Mesothelial cell of epicardium (in vitro differentiated cells): ENCODE data around the gene TMTC2. TPM values are rescaled to one million over a fixed set of nuclear protein-coding genes. Genes with fewer than 3 reads are reported as not detected.

Experiments
- DNase-seq, 2 experiments: peaks; one replicate each; pipeline ENCODE4 v3.0.0; 2021; ENCODE audit warnings: low spot score in 2 of 2; ENCODE audit not compliant: unreplicated experiment in 2 of 2
- H3K27ac Mint-ChIP-seq: 2 replicates; pipeline ENCODE4 v1.8.0; 2021; ENCODE audit warnings: mixed read lengths
- H3K27me3 Mint-ChIP-seq: 2 replicates; pipeline ENCODE4 v1.8.0; 2021; ENCODE audit warnings: low read depth, mixed read lengths
- H3K36me3 Mint-ChIP-seq: 2 replicates; pipeline ENCODE4 v1.8.0; 2021; ENCODE audit warnings: mixed read lengths
- H3K4me1 Mint-ChIP-seq: 2 replicates; pipeline ENCODE4 v1.8.0; 2021; ENCODE audit warnings: mixed read lengths
- H3K4me3 Mint-ChIP-seq: 2 replicates; pipeline ENCODE4 v1.8.0; 2021; ENCODE audit warnings: mild to moderate bottlenecking, moderate library complexity, mixed read lengths
- H3K9me3 Mint-ChIP-seq: 2 replicates; pipeline ENCODE4 v1.8.0; 2021; ENCODE audit warnings: mixed read lengths
- total RNA-seq: library from RNA; stranded (reverse); gene quantifications from 3 replicates; pipeline ENCODE4 v1.2.1, GENCODE V29; 2021
- TF ChIP-seq, protein P1 (sequence below): fragments of 200-600 bp; sonication (generic); IDR thresholded peaks from one replicate; pipeline ENCODE4 v1.5.0; 2021; ENCODE audit warnings: antibody characterized with exemption; ENCODE audit not compliant: unreplicated experiment

The TMTC2 gene
- total RNA-seq, 1 donor from 2014 or later, result 38.3 TPM

DNA sequence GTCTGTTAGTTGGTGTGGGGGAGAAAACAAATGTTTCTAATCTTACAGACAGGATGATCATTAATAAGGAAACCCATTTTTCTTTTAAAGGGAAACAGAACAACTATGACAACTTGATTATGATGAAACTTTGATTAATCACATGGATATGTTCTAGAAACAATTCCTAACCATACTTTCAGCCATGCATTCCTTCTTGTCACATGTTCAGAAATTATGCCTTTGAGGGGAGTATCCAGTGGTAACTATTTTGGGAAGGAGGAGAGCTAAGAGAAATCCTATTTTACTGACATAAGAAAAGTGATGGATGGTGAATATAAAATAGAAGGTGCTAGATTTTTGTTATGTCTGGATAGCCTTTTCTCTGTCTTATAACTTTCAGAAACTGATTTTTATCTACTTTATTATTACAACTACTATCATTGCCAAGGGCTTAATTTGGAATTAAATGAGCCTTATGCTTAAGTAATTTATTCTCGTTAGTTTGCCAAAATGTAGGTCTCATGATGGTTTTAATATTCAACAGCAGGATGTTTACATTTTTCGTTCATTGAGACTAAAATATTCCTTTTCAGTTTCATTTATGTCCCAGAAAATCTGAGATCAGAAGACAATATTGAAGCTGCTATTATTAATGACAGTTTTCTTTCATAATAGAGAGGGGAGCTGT lies 200.1 kb downstream of the TMTC2 start:
- no peaks in the 10 kb centered on the region for H3K9me3 Mint-ChIP-seq
- H3K27me3 Mint-ChIP-seq, result no peaks in the 10 kb centered on the region
- DNase-seq, result no peak
- H3K4me3 Mint-ChIP-seq, result no peak overlapping the region
- peaks cover 17% of the 10 kb centered on the region for H3K4me1 Mint-ChIP-seq
- TF ChIP-seq, protein P1, sequence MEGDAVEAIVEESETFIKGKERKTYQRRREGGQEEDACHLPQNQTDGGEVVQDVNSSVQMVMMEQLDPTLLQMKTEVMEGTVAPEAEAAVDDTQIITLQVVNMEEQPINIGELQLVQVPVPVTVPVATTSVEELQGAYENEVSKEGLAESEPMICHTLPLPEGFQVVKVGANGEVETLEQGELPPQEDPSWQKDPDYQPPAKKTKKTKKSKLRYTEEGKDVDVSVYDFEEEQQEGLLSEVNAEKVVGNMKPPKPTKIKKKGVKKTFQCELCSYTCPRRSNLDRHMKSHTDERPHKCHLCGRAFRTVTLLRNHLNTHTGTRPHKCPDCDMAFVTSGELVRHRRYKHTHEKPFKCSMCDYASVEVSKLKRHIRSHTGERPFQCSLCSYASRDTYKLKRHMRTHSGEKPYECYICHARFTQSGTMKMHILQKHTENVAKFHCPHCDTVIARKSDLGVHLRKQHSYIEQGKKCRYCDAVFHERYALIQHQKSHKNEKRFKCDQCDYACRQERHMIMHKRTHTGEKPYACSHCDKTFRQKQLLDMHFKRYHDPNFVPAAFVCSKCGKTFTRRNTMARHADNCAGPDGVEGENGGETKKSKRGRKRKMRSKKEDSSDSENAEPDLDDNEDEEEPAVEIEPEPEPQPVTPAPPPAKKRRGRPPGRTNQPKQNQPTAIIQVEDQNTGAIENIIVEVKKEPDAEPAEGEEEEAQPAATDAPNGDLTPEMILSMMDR, result no peak
- no peak overlapping the region for H3K27ac Mint-ChIP-seq
- H3K36me3 Mint-ChIP-seq, result no peaks in the 10 kb centered on the region

DNA sequence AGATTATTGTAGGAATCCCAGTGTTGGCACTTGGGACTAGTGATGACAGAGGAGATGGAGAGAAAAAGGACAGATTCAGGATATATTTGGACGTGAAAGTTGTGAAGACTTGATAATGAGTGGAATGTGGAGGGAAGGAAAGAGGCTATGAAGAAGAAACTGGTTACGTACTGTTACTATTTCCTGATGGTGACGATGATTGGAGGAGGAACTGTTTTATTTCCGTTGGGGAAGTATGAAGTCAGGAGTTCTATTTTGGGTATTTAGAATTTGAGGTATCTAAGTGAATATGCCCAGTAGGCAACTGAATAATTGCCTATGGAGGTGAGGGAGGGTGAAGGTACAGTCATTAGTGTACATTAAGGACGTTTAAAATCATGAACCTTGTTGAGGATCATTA lies 207.2 kb downstream of the TMTC2 start:
- Mint-ChIP-seq H3K4me1 (peaks cover 3% of the 10 kb centered on the region), H3K9me3 (peaks cover 7% of the 10 kb centered on the region)
- TF ChIP-seq, protein P1, result no peak

DNA sequence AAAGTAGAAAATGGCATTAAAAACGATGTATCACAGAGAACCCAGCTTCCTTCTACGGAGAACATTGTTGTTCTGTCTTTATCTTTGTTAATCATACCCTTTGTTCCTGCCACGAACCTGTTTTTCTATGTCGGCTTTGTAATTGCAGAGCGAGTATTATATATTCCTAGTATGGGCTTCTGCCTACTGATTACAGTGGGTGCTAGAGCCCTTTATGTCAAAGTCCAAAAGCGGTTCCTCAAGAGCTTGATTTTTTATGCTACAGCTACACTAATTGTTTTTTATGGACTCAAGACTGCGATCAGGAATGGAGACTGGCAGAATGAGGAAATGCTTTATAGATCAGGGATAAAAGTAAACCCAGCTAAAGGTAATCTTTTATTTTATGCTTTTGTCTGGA lies 209.6 kb downstream of the TMTC2 start:
- Mint-ChIP-seq H3K27ac (peak overlapping the region; percentile 47), H3K4me1 (no peaks in the 10 kb centered on the region), H3K4me3 (no peak overlapping the region), H3K36me3 (peaks cover 7% of the 10 kb centered on the region), H3K9me3 (peaks cover 7% of the 10 kb centered on the region), H3K27me3 (no peaks in the 10 kb centered on the region)
- TF ChIP-seq, protein P1, result no peak
- no peak for DNase-seq

More for the DNA sequence above, 207.2 kb downstream of the TMTC2 start:
- Mint-ChIP-seq H3K36me3 (peaks cover 4% of the 10 kb centered on the region), H3K4me3 (no peak overlapping the region), H3K27ac (no peak overlapping the region), H3K27me3 (no peaks in the 10 kb centered on the region)
- DNase-seq, result no peak

DNA sequence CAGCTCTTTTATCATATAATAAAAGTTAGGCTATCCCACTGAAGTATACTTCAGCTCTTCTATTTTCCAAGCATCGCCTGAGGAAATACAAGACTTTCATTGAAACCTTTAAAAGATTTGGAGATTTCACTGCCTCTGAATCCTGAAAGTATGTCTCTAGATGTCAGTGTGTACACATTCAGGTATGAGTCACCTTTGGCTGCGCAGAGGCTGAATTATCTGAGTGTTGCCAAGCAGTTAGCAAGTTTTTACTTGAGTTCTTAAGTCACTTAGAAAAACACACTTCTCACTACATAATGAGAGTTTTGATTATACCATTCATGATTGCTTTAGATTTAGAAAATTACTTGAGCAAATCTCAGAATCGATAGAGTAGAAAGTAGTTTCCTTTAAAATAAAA lies 210.3 kb downstream of the TMTC2 start:
- Mint-ChIP-seq H3K36me3 (peaks cover 7% of the 10 kb centered on the region), H3K9me3 (peaks cover 7% of the 10 kb centered on the region), H3K27ac (no peak overlapping the region), H3K4me1 (no peaks in the 10 kb centered on the region), H3K27me3 (no peaks in the 10 kb centered on the region), H3K4me3 (no peak overlapping the region)
- TF ChIP-seq, protein P1, result no peak
- no peak for DNase-seq

DNA sequence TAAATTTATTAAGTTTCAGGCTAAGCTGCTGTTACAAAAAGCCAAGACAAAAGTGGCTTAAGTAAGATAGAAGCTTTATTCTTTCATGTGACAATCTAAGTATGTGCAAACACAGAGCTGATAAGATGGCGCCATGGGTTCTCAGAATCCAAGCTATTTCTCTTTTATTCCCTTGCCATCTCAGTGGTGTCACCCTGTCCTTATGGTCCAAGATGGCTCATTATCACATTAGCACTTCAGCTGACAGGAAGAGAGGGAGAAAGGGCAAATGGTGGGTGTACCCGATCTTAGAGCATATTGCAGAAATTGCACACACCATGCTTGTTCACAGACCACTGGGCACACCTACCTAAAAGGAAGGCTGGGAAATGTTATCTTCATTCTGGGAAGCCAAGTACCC lies 211.7 kb downstream of the TMTC2 start:
- Mint-ChIP-seq H3K36me3 (peaks cover 7% of the 10 kb centered on the region), H3K4me1 (no peaks in the 10 kb centered on the region), H3K4me3 (no peak overlapping the region)

More for the DNA sequence above, 211.7 kb downstream of the TMTC2 start:
- TF ChIP-seq, protein P1, result no peak
- DNase-seq, result no peak
- H3K9me3 Mint-ChIP-seq, result peaks cover 7% of the 10 kb centered on the region
- no peak overlapping the region for H3K27ac Mint-ChIP-seq
- no peaks in the 10 kb centered on the region for H3K27me3 Mint-ChIP-seq
